HCT116 (cell line): Measurements from ENCODE around the gene LRRC56. TPM values are rescaled to one million over a fixed set of nuclear protein-coding genes. Genes with fewer than 3 reads are reported as not detected.

Experiments used
- ATAC-seq: fragments of 200-7000 bp; cut with Tn5 transposase; 2 replicates; pipeline ENCODE4 v1.9.1; 2020; ENCODE audit warnings: mild to moderate bottlenecking, moderate library complexity
- BruUV-seq: library from RNA; stranded (reverse); fragments of 400-500 nt; replicated peaks from 2 replicates; lab custom pipeline; 2021; lab: Mats Ljungman, UMichigan
- CTCF ChIA-PET: fragments of 300-600 bp; sonication (Branson Sonifier 250); formaldehyde crosslinking; loops from one replicate; lab custom pipeline; 2021; ENCODE audit warnings: antibody characterized with exemption; lab: Charles Lee
- POLR2A ChIA-PET: fragments of 300-600, 350-600 bp; sonication (Branson Sonifier 250); formaldehyde crosslinking; loops from one replicate; lab custom pipeline; 2021; ENCODE audit warnings: antibody characterized with exemption; lab: Charles Lee
- RAD21 ChIA-PET, 2 experiments: fragments of 300-600 bp; sonication (Branson Sonifier 250); formaldehyde crosslinking; loops; one replicate each; lab custom pipeline; 2023; ENCODE audit warnings: low total read pairs in 2 of 2; ENCODE audit not compliant: uncharacterized antibody in 2 of 2, unreplicated experiment in 2 of 2, low non-redundant PET in 1 of 2; lab: Charles Lee
- DNase-seq: peaks from one replicate; pipeline ENCODE4 v3.0.0-alpha.2; 2010; ENCODE audit warnings: low read depth, low spot score
- H2AFZ ChIP-seq: fragments of 200-600 bp; shearing (Covaris generic), sonication (generic); 2 replicates; pipeline ENCODE4 v1.6.1; 2017; ENCODE audit warnings: low read depth, mixed run types, mixed read lengths, antibody characterized with exemption, low read length; ENCODE audit not compliant: poor library complexity, severe bottlenecking
- H3K27ac ChIP-seq: 2 replicates; pipeline ENCODE4 v1.5.1; 2012; ENCODE audit warnings: low read depth, low read length
- H3K27me3 ChIP-seq: fragments of 200-600 bp; sonication (generic); 2 replicates; pipeline ENCODE4 v1.6.1; 2016; ENCODE audit warnings: mixed run types, low read length, mixed read lengths; ENCODE audit not compliant: insufficient read depth
- H3K36me3 ChIP-seq, 2 experiments: fragments of 200-500 bp in 1 of 2; fragments of 200-600 bp in 1 of 2; sonication (Bioruptor generic) in 1 of 2; sonication (generic) in 1 of 2; 2 replicates each; pipeline versions ENCODE4 v1.5.1 to v1.6.1; 2014 to 2016; ENCODE audit warnings: low read length in 2 of 2, inconsistent platforms in 1 of 2, mixed read lengths in 1 of 2, mixed run types in 1 of 2; ENCODE audit not compliant: insufficient read depth in 2 of 2, control insufficient read depth in 1 of 2
- H3K4me1 ChIP-seq, 2 experiments: fragments of 200-600 bp in 1 of 2; sonication (generic) in 1 of 2; 2 replicates each; pipeline versions ENCODE4 v1.5.1 to v1.6.1; 2012 to 2017; ENCODE audit warnings: low read length in 2 of 2, inconsistent platforms in 1 of 2, mild to moderate bottlenecking in 1 of 2, mixed read lengths in 1 of 2, mixed run types in 1 of 2, moderate library complexity in 1 of 2; ENCODE audit not compliant: insufficient read depth in 2 of 2, control insufficient read depth in 1 of 2
- H3K4me2 ChIP-seq: fragments of 200-600 bp; sonication (generic); 2 replicates; pipeline ENCODE4 v1.6.1; 2017; ENCODE audit warnings: mixed run types, low read length, mixed read lengths
- H3K4me3 ChIP-seq, 2 experiments: fragments of 200-600 bp in 1 of 2; sonication (generic) in 1 of 2; replicated peaks in 1 of 2; 2 replicates each; pipeline ENCODE4 v1.5.1; 2011 to 2016; ENCODE audit warnings: low read length in 2 of 2, control low read depth in 1 of 2, low read depth in 1 of 2, mild to moderate bottlenecking in 1 of 2, mixed read lengths in 1 of 2, mixed run types in 1 of 2
- H3K79me2 ChIP-seq: fragments of 200-600 bp; sonication (generic); 2 replicates; pipeline ENCODE4 v1.6.1; 2017; ENCODE audit warnings: mild to moderate bottlenecking, mixed run types, low read length, moderate library complexity, mixed read lengths; ENCODE audit not compliant: insufficient read depth
- H3K9ac ChIP-seq: fragments of 200-600 bp; sonication (generic); 2 replicates; pipeline ENCODE4 v1.6.1; 2016; ENCODE audit warnings: low read length, mixed read lengths
- H3K9me2 ChIP-seq: fragments of 200-600 bp; sonication (generic), shearing (Covaris generic); 2 replicates; pipeline ENCODE4 v1.6.1; 2017; ENCODE audit warnings: mixed run types, mild to moderate bottlenecking, moderate library complexity; ENCODE audit not compliant: insufficient read depth
- H3K9me3 ChIP-seq, 2 experiments: fragments of 200-500 bp in 1 of 2; fragments of 200-600 bp in 1 of 2; sonication (Bioruptor generic) in 1 of 2; sonication (generic) in 1 of 2; 2 replicates each; pipeline ENCODE4 v1.6.1; 2014 to 2017; ENCODE audit warnings: low read length in 2 of 2, mixed read lengths in 2 of 2, inconsistent platforms in 1 of 2, low read depth in 1 of 2, mild to moderate bottlenecking in 1 of 2, mixed run types in 1 of 2, moderate library complexity in 1 of 2; ENCODE audit not compliant: control insufficient read depth in 1 of 2, insufficient read depth in 1 of 2
- H4K20me1 ChIP-seq: fragments of 200-600 bp; sonication (generic), shearing (Covaris generic); 2 replicates; pipeline ENCODE4 v1.6.1; 2017; ENCODE audit warnings: mixed run types, mild to moderate bottlenecking, moderate library complexity; ENCODE audit not compliant: insufficient read depth
- CBX3 ChIP-seq: IDR thresholded peaks from 2 replicates; pipeline ENCODE4 v1.6.1; 2012; ENCODE audit warnings: low read depth
- CEBPB ChIP-seq: IDR thresholded peaks from 2 replicates; pipeline ENCODE4 v1.6.1; 2012; ENCODE audit warnings: low read depth
- CTCF ChIP-seq, 3 experiments: fragments of 200-600 bp in 1 of 3; sonication (generic) in 1 of 3; IDR thresholded peaks in 2 of 3; conservative IDR thresholded peaks in 1 of 3; 2 replicates each; pipeline ENCODE4 v1.5.1; 2012 to 2017; ENCODE audit warnings: low read depth in 2 of 3, low read length in 2 of 3, antibody characterized with exemption in 1 of 3, borderline replicate concordance in 1 of 3, control low read depth in 1 of 3, mild to moderate bottlenecking in 1 of 3, mixed read lengths in 1 of 3, mixed run types in 1 of 3, moderate library complexity in 1 of 3; ENCODE audit not compliant: insufficient read depth in 1 of 3
- EGR1 ChIP-seq: IDR thresholded peaks from 2 replicates; pipeline ENCODE4 v1.6.1; 2012; ENCODE audit warnings: low read depth
- ELF1 ChIP-seq: IDR thresholded peaks from 2 replicates; pipeline ENCODE4 v1.6.1; 2012; ENCODE audit warnings: low read depth, borderline replicate concordance
- EZH2 ChIP-seq: fragments of 200-600 bp; sonication (generic); IDR thresholded peaks from 2 replicates; pipeline ENCODE4 v1.6.1; 2017; ENCODE audit warnings: antibody characterized with exemption, mixed run types
- EZH2phosphoT487 ChIP-seq: fragments of 200-600 bp; IDR thresholded peaks from 2 replicates; pipeline ENCODE4 v1.6.1; 2018; ENCODE audit warnings: antibody characterized with exemption, borderline replicate concordance
- FOSL1 ChIP-seq: IDR thresholded peaks from 2 replicates; pipeline ENCODE4 v1.6.1; 2012; ENCODE audit warnings: low read depth
- JUND ChIP-seq: IDR thresholded peaks from 2 replicates; pipeline ENCODE4 v1.6.1; 2012
- POLR2A ChIP-seq: IDR thresholded peaks from 2 replicates; pipeline ENCODE4 v1.7.0; 2011; ENCODE audit warnings: borderline replicate concordance; ENCODE audit not compliant: insufficient read depth, insufficient read length; ENCODE audit errors: extremely low read depth
- POLR2AphosphoS5 ChIP-seq: IDR thresholded peaks from 2 replicates; pipeline ENCODE4 v1.6.1; 2011; ENCODE audit warnings: mild to moderate bottlenecking, low read depth, low read length, moderate library complexity
- REST ChIP-seq: IDR thresholded peaks from 2 replicates; pipeline ENCODE4 v1.6.1; 2012; ENCODE audit warnings: low read depth
- SIN3A ChIP-seq: IDR thresholded peaks from 2 replicates; pipeline ENCODE4 v1.6.1; 2012; ENCODE audit warnings: low read depth
- SP1 ChIP-seq: IDR thresholded peaks from 2 replicates; pipeline ENCODE4 v1.6.1; 2012; ENCODE audit warnings: low read depth
- SRF ChIP-seq: IDR thresholded peaks from 2 replicates; pipeline ENCODE4 v1.6.1; 2012; ENCODE audit warnings: low read depth
- TCF7L2 ChIP-seq: IDR thresholded peaks from 2 replicates; pipeline ENCODE4 v1.7.0; 2011; ENCODE audit warnings: borderline replicate concordance, inconsistent platforms; ENCODE audit not compliant: insufficient read depth, insufficient read length; ENCODE audit errors: extremely low read depth
- YY1 ChIP-seq: IDR thresholded peaks from 2 replicates; pipeline ENCODE4 v1.6.1; 2011; ENCODE audit warnings: low read length, low read depth, moderate library complexity, mild to moderate bottlenecking; ENCODE audit not compliant: insufficient replicate concordance; ENCODE audit errors: extremely low read depth
- ZFX ChIP-seq: fragments of 450-650 bp; IDR thresholded peaks from 2 replicates; pipeline ENCODE4 v1.6.1; 2017
- ZNF274 ChIP-seq: fragments of 200-500 bp; sonication (Bioruptor generic); IDR thresholded peaks from 2 replicates; pipeline ENCODE4 v1.6.1; 2014; ENCODE audit warnings: mild to moderate bottlenecking, low read depth, low read length, inconsistent platforms
- intact Hi-C: fragments of 100-400 bp; cut with micrococcal nuclease; formaldehyde crosslinking; loops from 2 replicates; pipeline ENCODE4 v1.10.0; 2022
- total RNA-seq: library from RNA; stranded (reverse); gene quantifications from one replicate; pipeline ENCODE4 v1.2.1, GENCODE V29; 2021; ENCODE audit not compliant: unreplicated experiment
- TF ChIP-seq, protein P1 (sequence below): IDR thresholded peaks from 2 replicates; pipeline ENCODE4 v1.6.1; 2012

Gene LRRC56
- total RNA-seq, 1 experiment from 2014 or later: 9.1 TPM

GRCh38 chr11:504053-504993 lies 33.0 kb upstream of the LRRC56 start:
- no peak for DNase-seq
- ChIA-PET POLR2A (no interaction called here), RAD21 (no interaction called here), CTCF (no interaction called here)
- no TSS peak for BruUV-seq
- Histone ChIP-seq H3K9ac (no peak overlapping the region), H2AFZ (no peak overlapping the region), H3K27me3 (no peaks in the 10 kb centered on the region), H3K9me2 (no peaks in the 10 kb centered on the region), H3K4me2 (peak overlapping the region; percentile 95; the same call in 1 of the 2 replicates), H3K36me3 (peaks cover 7 to 17% of the 10 kb centered on the region in 2 experiments), H3K4me1 (peaks cover 6 to 22% of the 10 kb centered on the region in 2 experiments; a peak in 3 of 4 replicates), H3K79me2 (peaks cover 45% of the 10 kb centered on the region), H3K9me3 (no peaks in the 10 kb centered on the region; a peak in 1 of 4 replicates), H3K27ac (no peak overlapping the region), H3K4me3 (no peak overlapping the region), H4K20me1 (no peaks in the 10 kb centered on the region)
- TF ChIP-seq ZFX: no peak
- no peak for TF ChIP-seq ELF1
- no peak for TF ChIP-seq SIN3A
- no peak for TF ChIP-seq EZH2
- no peak for TF ChIP-seq YY1
- TF ChIP-seq ZNF274: no peak
- no peak for TF ChIP-seq SRF
- no peak for TF ChIP-seq POLR2A
- no peak for TF ChIP-seq CTCF (IDR thresholded peaks at IDR 0.05 in 2 of 3, conservative IDR thresholded peaks at IDR 0.05 in 1 of 3; ENCODE audit: borderline replicate concordance in 1 of 3, insufficient read depth in 1 of 3, low read depth in 2 of 3, low read length in 2 of 3)
- TF ChIP-seq CEBPB: no peak
- no peak for TF ChIP-seq EGR1
- no peak for TF ChIP-seq FOSL1
- TF ChIP-seq SP1: no peak
- TF ChIP-seq REST: no peak
- TF ChIP-seq TCF7L2: no peak
- TF ChIP-seq CBX3: no peak
- no peak for TF ChIP-seq JUND
- TF ChIP-seq POLR2AphosphoS5: no peak
- TF ChIP-seq, protein P1, sequence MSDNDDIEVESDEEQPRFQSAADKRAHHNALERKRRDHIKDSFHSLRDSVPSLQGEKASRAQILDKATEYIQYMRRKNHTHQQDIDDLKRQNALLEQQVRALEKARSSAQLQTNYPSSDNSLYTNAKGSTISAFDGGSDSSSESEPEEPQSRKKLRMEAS: no peak
- TF ChIP-seq EZH2phosphoT487: no peak
- ATAC-seq: no peak
- intact Hi-C loops: no loop called here
